HTERT RPE-1 (cell line): ENCODE data around the gene ZNF329.
"Not testable (repeated sequence)": the region's sequence is repeated elsewhere in the genome, so short reads cannot be mapped to it uniquely, and the experiment has no call there.

ENCODE experiments used
- in situ Hi-C: fragments of 300-500 bp; cut with MboI; formaldehyde crosslinking; loops from 4 replicates; pipeline ENCODE4 v1.14.3; 2020; ENCODE audit warnings: low sequenced_read_pairs

ZNF329 gene

GRCh38 chr19:58150328-58150921 lies at the start of gene ZNF329:
Gene ZNF329, minus strand, starts transcription at chr19:58150789. Its CDS starts 21,286 bp downstream, at chr19:58129503.
- in situ Hi-C loops: no loop called here

DNA sequence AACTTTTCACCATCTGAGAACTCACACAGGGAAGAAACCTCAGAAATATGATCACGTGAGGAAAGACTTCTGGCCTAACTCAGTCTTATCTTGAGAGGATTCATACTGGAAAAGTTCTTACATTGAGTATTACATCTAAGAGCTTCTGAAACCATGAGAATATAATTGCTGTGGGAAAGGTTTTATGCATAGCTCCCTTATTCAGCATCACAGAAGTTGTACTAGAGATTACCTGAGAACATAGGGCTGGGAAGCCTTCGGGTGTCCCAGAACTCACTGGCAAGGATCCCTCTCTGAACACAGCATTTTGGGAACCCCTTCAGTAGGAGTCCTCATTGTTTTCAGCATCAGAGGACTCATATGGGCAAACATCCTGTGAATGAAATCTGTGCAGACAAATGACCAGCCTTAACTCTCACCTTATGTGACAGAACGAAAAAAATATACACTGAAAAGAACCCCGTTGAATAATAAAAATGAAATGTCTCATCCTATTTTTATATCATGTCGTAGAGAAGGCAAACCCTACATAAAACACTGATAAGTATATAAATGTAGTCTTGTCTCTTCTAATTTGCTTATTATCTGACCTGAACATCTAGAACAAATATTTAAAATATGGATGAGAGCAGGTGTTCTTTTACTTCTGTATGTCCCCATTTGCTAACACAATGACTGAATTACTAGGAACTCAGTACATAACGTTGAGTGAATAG lies 46.5 kb upstream of the ZNF329 start:
- in situ Hi-C loops: no loop called here

GRCh38 chr19:58183817-58184215 lies 33.2 kb upstream of the ZNF329 start:
- in situ Hi-C loops: no loop called here

DNA sequence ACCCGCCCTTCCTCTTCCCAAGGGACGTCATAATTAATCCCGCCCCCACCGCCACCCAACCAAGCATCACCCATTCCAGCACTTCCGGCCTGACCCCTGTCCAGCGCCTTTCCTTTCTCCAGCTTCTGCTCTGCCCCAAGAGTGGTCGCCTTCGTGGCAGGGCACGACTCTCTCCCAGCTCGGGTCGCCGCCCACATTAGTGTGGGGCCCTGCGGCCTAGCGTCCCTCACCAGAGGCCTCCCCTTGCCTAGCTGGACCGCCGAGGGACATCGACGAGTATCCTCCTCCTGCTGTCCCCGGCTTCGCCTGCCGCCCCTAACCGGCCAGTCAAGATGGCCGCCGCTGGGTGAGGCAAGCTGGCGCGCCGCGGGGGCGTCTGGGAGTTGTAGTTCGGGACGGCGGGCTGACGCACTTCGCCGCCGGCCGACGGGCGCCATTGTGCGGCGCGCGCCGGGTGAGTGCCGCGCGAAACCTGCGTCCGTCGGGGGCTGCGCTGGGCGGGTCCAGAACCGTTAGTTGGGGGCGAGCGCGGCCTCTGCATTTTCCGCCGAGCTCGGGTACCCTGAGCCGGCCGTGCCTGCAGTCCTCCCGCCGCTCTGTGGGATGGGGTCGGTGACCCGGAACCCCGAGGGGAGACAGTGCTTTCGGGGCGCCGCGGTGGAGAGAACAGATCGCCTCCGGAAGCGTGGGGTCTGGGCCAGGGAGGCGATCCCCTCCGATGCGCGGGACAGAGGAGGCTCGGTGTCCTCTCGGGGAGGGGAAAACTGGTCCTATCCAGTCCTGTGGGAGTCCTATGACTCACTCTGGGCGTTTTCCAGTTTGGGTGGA lies 32.6 kb upstream of the ZNF329 start, which contains the start of gene ZNF274:
TSS of gene ZNF274 (plus strand) at position 73 of the 828 bp plus-strand sequence. CDS start 905 bp downstream, outside the sequence.
- in situ Hi-C loops: no loop called here

DNA sequence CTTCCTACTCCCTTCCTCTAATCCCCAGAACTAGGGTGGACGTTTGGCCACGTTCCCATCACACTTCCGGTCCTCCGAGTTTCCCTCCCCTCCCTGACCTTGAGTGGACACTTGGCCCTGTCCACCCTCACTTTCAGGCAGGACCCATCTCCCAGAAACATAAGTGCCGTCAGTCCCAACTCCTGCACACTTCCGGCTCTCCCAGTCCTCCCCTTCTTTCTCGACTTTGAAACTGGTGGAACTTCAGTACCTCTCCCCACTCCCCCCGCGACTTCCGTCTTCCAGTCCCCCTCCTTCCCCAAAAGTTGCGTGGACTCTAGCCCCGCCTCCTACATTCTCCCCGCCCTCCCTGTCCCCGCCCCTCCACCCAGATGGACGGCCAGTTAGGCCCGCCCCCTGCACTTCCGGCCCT lies 32.0 kb upstream of the ZNF329 start:
- in situ Hi-C loops: no loop called here

DNA sequence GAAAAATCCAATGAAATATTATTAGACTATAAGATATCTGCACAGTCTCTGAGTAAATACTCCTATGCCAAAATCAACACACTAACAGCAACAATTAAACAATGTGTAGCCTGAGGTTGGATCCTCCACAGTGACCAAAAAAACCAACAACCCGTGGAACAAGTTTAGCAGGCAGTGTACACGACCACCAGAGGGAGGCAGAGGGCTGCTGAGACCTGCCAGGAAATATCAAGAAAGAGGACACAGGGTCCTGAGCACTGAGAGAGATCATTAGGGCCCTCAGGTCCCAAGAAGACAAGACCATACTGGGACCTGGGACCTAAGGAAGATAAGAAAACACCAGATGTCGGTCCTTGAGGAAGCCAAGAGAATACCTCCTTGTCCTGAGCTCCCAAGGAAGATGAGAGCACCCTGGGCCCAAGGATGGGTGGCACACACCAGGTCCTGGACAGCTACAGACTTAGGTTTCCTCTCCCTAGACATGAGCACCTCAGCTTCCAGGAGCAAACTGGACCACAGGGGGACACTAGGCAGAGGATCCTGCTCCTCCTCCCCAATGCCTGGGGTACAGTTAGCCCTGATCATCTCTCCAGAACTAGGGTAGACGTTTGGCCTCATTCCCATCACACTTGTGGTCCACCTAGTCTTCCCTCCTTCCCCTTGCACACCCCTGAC lies 31.4 kb upstream of the ZNF329 start:
- in situ Hi-C loops: no loop called here

DNA sequence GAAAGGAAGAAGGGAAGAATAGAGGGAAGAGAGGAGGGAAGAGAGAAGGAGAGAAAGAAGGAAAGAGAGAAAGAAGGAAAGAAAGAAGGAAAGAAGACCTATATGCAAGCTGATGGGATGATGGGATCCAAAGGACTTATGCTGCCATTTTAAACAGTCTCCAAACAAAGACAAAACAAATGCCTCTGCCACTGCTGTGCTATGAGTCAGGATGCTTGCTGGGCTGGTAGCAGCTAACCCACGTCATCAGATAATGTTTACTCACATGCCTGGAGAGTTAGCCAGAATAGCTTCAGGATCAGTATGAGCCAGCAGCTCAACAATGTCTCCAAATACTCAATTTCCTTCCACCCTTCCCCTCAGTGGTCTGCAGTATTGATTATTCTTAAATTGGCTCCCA lies 20.3 kb upstream of the ZNF329 start:
- in situ Hi-C loops: no loop called here

- in situ Hi-C loops: no loop called here
Measured at GRCh38 chr19:58166708-58167280, 16.2 kb upstream of the ZNF329 start.

DNA sequence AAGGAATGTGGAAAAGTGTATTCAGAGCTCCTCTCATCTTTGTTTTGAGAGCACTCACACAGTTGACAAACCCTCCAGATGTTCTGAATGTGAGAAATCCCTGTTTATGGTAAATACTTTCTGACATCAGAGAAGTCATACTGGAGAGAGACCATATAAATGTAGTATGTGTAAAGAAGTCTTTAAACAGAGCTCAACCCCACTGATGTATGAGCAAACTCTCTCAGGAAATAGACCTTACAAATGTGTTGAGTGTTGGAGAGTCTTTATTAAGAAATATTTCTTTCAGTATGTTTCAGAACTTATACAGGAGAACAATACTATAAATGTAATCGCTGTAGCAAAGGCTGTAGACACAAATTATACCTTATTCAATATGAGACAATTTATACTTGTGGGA lies 15.7 kb upstream of the ZNF329 start:
- in situ Hi-C loops: no loop called here

GRCh38 chr19:58157045-58157728 lies 6.6 kb upstream of the ZNF329 start:
- in situ Hi-C loops: no loop called here

- in situ Hi-C loops: no loop called here
Measured at GRCh38 chr19:58154679-58155648, 4.4 kb upstream of the ZNF329 start.

DNA sequence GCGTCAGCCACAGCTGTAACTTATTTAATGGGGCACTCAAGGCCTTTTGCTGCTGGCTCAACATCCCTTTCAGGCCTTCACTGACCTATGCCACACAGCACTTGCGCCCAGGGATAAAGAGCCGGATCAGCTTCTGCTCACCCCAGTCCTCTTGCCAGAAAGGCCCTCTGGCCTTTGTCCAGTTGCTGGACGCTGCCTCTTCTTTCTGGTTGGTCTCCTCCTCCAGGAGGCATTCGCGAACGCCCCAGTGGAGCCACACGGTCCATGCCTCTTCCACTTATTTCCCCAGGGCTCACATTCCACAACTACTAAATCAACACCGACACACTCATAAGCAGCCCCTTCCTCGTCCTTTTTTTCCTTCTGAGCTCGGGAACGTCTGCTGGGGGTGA lies 3.7 kb upstream of the ZNF329 start:
- in situ Hi-C loops: no loop called here

DNA sequence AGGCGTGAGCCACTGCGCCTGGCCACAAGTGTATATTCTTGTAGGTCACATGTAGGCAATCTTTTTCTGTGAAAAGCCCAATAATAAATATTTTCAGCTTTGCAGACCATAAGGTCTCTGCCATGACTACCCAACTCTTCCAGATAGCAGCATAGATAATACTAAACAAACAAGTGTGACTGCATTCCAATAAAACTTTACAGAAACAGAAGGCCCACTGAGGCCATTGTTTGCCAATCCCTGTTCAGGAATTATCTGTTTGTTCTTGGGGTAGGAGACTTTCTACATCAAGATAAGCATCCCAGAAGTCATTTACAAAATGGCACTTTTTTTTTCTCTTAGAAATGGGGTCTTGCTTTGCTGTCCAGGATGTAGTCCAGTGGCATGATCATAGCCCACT lies 2.8 kb upstream of the ZNF329 start:
- in situ Hi-C loops: no loop called here

DNA sequence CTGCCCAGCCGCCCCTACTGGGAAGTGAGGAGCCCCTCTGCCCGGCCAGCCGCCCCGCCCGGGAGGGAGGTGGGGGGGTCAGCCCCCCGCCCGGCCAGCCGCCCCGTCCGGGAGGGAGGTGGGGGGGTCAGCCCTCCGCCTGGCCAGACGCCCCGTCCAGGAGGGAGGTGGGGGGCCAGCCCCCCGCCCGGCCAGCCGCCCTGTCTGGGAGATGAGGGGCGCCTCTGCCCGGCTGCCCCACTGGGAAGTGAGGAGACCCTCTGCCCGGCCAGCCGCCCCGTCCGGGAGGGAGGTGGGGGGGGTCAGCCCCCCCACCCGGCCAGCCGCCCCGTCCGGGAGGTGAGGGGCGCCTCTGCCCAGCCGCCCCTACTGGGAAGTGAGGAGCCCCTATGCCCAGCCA lies 3.1 kb downstream of the ZNF329 start:
- in situ Hi-C loops: not testable (repeated sequence)

DNA sequence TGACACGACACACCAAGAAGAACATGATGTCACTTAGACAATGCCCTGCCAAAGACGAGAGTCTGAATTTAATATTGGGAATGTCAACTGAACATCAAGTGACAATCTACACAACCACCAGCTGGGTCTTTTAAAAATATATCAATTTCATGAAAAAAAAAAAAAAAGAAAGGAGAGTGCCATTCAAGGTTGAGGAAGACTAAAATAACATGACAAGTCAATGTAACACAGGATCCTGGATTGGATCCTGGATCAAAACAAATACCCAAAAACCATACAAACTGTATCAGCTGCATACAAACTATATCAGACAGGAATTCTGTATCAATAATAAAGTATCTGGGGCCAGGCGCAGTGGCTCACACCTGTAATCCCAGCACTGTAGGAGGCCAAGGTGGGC lies 4.7 kb downstream of the ZNF329 start:
- in situ Hi-C loops: no loop called here

GRCh38 chr19:58134244-58134643 lies 16.3 kb downstream of the ZNF329 start:
- in situ Hi-C loops: no loop called here

DNA sequence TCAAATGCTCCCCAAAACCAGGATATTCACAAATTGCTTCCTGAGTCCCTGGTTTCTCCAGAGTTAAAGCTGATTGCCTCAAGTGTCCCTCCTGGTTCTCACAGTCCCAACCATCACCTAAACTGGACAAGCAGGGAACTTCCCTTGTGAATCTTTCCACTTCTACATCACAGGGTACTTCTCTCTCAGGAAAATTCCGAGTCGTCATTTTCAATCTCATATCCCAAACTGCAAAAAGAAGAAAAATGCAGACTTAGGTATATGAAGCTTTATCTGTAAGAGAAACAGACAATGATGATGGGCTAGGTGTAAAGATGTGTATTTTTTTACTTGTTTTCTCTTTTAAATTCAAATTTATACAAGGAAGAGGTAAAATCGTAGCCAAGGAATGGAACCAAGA lies 21.3 kb downstream of the ZNF329 start:
- in situ Hi-C loops: no loop called here

GRCh38 chr19:58128041-58128685 lies 22.4 kb downstream of the ZNF329 start:
- in situ Hi-C loops: no loop called here

GRCh38 chr19:58123354-58123753 lies 27.2 kb downstream of the ZNF329 start:
- in situ Hi-C loops: no loop called here
